ENCODE data around the gene STARD3.

DNA sequence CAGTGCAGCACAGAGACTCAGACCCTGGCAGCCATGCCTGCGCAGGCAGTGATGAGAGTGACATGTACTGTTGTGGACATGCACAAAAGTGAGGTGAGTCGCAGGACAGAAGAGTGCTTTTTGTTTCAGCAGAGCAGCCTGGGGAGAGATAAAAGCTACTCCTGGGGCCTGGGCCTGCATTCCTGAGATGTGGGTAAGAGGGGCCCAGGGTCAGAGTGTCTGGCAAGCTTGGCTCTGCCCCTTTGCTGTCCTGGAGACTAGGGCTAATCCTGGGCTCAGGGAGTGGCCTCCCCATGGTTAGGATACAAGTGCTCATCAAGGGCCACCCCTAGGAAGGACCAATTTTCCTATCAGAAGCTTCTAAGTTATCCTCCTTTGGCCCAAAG is 58.1 kb downstream of the STARD3 start:
- TF ChIP-seq POLR2A (IDR thresholded peaks at IDR 0.05) (no peak), CTCF (IDR thresholded peaks at IDR 0.05) (no peak)
